Keratinocyte (primary cell): ENCODE data around the gene PGM2L1.

Experiments used
- CTCF ChIP-seq, 3 experiments: IDR thresholded peaks in 1 of 3; conservative IDR thresholded peaks in 1 of 3; optimal IDR thresholded peaks in 1 of 3; 2 replicates in 2 of 3; 3 replicates in 1 of 3; pipeline versions ENCODE3 to v1.5.1; 2011; ENCODE audit warnings: low read length in 3 of 3, mild to moderate bottlenecking in 3 of 3, moderate library complexity in 2 of 3, control low read depth in 1 of 3, inconsistent platforms in 1 of 3; ENCODE audit not compliant: insufficient read depth in 2 of 3; ENCODE audit errors: extremely low read depth in 1 of 3
- EZH2 ChIP-seq: IDR thresholded peaks from one replicate; pipeline ENCODE4 v1.6.1; 2012; ENCODE audit warnings: inconsistent platforms, mild to moderate bottlenecking, low read length, moderate library complexity

DNA sequence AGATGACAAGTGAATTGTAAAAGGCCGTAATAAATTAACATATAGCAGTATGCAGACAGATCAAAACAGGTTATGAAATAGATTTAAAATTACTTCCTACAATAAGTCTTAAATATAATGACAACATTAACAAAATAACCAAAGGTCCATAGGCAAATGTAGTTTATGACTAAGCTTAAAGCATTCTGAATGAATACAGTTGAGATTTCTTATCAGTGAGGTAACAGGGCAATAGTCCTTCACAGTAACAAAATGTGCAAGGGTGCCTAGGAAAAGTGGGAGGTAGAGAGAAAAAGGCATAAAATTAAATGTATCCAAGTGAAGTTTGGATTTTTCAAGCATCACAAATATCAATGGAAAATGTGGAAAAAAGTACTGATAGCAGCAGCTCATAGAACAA is 65.9 kb downstream of the PGM2L1 start:
- TF ChIP-seq EZH2 (no peak), CTCF (optimal IDR thresholded peaks at IDR 0.05 in 1 of 3, IDR thresholded peaks at IDR 0.05 in 1 of 3, conservative IDR thresholded peaks at IDR 0.05 in 1 of 3; ENCODE audit: extremely low read depth in 1 of 3, insufficient read depth in 2 of 3, low read length in 3 of 3) (no peak)
